Osteoblast (primary cell): Measurements from ENCODE around the gene HNRNPU. TPM values are rescaled to one million over a fixed set of nuclear protein-coding genes. Genes with fewer than 3 reads are reported as not detected.
A peak's percentile ranks its signal among the peaks of the same experiment; 100 is the strongest.

Experiments used
- DNase-seq: peaks from one replicate; pipeline ENCODE4 v3.0.0; 2011; ENCODE audit warnings: low spot score, mixed read lengths; ENCODE audit not compliant: insufficient read length; ENCODE audit errors: missing footprints
- H2AFZ ChIP-seq: 2 replicates; pipeline ENCODE4 v1.6.0; 2011; ENCODE audit warnings: mild to moderate bottlenecking, low read length
- H3K27ac ChIP-seq: 2 replicates; pipeline ENCODE4 v1.5.1; 2011; ENCODE audit warnings: mild to moderate bottlenecking, low read depth, low read length, moderate library complexity
- H3K27me3 ChIP-seq: 2 replicates; pipeline ENCODE4 v1.6.0; 2012; ENCODE audit warnings: mild to moderate bottlenecking, control low read depth, inconsistent platforms, low read length, moderate library complexity; ENCODE audit not compliant: insufficient read depth
- H3K36me3 ChIP-seq: 2 replicates; pipeline ENCODE4 v1.5.1; 2011; ENCODE audit warnings: mild to moderate bottlenecking, low read length, control low read depth, moderate library complexity; ENCODE audit not compliant: insufficient read depth
- H3K4me1 ChIP-seq: 2 replicates; pipeline ENCODE4 v1.5.1; 2011; ENCODE audit warnings: mild to moderate bottlenecking, low read length, control low read depth, moderate library complexity; ENCODE audit not compliant: insufficient read depth
- H3K4me2 ChIP-seq: 2 replicates; pipeline ENCODE4 v1.6.0; 2011; ENCODE audit warnings: mild to moderate bottlenecking, low read length; ENCODE audit not compliant: insufficient read depth
- H3K4me3 ChIP-seq: fragments of 200-600 bp; sonication (generic); 3 replicates; pipeline ENCODE4 v1.5.1; 2012; ENCODE audit warnings: mild to moderate bottlenecking, low read length, inconsistent platforms; ENCODE audit not compliant: insufficient read depth
- H3K79me2 ChIP-seq: 2 replicates; pipeline ENCODE4 v1.6.0; 2012; ENCODE audit warnings: mild to moderate bottlenecking, low read length, control low read depth, inconsistent platforms; ENCODE audit not compliant: insufficient read depth
- H3K9me3 ChIP-seq: 2 replicates; pipeline ENCODE4 v1.5.1; 2011; ENCODE audit warnings: low read depth, low read length, control low read depth
- H4K20me1 ChIP-seq: 2 replicates; pipeline ENCODE4 v1.6.0; 2012; ENCODE audit warnings: mild to moderate bottlenecking, low read length, control low read depth; ENCODE audit not compliant: insufficient read depth
- total RNA-seq: library from RNA; depleted of rRNA; stranded (reverse); fragments of >200 nt; gene quantifications from 2 replicates; pipeline ENCODE4 v1.2.3, GENCODE V29; 2012
- TF ChIP-seq, protein P1 (sequence below): IDR thresholded peaks from 2 replicates; pipeline ENCODE4 v1.5.1; 2011; ENCODE audit warnings: mild to moderate bottlenecking, low read depth, low read length, moderate library complexity; ENCODE audit errors: extremely low read depth

Gene HNRNPU
- total RNA-seq, 1 donor: 240 TPM

GRCh38 chr1:244807138-244807537 is 57.2 kb downstream of the HNRNPU start:
- no peaks in the 10 kb centered on the region for H3K36me3 ChIP-seq
- no peaks in the 10 kb centered on the region for H3K4me1 ChIP-seq
- H3K27me3 ChIP-seq: no peaks in the 10 kb centered on the region
- peak; percentile 43 for DNase-seq
- H3K9me3 ChIP-seq: no peaks in the 10 kb centered on the region
- H3K27ac ChIP-seq: no peak overlapping the region
- no peak overlapping the region for H3K4me3 ChIP-seq
- H2AFZ ChIP-seq: no peak overlapping the region
- H4K20me1 ChIP-seq: no peaks in the 10 kb centered on the region
- TF ChIP-seq, protein P1, sequence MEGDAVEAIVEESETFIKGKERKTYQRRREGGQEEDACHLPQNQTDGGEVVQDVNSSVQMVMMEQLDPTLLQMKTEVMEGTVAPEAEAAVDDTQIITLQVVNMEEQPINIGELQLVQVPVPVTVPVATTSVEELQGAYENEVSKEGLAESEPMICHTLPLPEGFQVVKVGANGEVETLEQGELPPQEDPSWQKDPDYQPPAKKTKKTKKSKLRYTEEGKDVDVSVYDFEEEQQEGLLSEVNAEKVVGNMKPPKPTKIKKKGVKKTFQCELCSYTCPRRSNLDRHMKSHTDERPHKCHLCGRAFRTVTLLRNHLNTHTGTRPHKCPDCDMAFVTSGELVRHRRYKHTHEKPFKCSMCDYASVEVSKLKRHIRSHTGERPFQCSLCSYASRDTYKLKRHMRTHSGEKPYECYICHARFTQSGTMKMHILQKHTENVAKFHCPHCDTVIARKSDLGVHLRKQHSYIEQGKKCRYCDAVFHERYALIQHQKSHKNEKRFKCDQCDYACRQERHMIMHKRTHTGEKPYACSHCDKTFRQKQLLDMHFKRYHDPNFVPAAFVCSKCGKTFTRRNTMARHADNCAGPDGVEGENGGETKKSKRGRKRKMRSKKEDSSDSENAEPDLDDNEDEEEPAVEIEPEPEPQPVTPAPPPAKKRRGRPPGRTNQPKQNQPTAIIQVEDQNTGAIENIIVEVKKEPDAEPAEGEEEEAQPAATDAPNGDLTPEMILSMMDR: no peak
- no peaks in the 10 kb centered on the region for H3K79me2 ChIP-seq
- no peak overlapping the region for H3K4me2 ChIP-seq

- no peak for DNase-seq
- H3K27me3 ChIP-seq: no peaks in the 10 kb centered on the region
- no peaks in the 10 kb centered on the region for H3K36me3 ChIP-seq
Measured at GRCh38 chr1:244804841-244805240, 59.5 kb downstream of the HNRNPU start.

DNA sequence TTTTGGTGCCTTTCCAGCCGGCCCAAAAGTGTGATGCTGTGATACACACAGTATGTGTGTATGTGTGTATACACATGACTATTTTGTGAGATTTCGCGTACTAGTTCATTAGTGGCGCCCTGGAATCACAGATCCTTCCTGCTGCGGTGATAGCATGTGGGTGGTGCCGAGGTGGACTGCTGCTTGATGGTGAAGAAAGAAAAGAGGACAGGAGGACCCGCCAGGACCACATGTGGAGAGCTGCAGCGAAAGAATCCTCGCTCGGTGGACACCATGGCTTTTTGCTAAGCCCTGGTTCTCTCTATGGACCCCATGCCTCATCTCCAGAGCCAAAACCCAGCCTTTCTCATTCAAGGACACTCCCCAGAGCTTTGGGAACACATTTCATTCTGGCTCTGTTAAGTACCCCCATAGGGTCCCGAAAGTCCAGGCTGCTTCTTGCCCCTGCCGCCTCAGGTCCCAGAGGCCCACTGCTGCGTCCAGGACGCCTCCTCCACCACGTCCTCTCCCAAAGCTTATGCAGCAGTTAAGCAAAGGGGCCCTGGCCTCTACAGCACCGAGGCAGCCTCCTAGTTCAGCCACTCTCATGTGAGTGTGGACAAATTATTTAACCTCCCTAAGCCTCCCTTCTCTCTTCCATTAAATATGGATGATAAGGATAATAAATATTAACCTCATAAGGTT is 61.6 kb downstream of the HNRNPU start:
- peak; percentile 18 for DNase-seq
- TF ChIP-seq, protein P1: no peak

More at GRCh38 chr1:244804841-244805240, 59.5 kb downstream of the HNRNPU start:
- H3K4me1 ChIP-seq: no peaks in the 10 kb centered on the region
- no peaks in the 10 kb centered on the region for H3K79me2 ChIP-seq
- H3K9me3 ChIP-seq: no peaks in the 10 kb centered on the region
- H3K4me3 ChIP-seq: no peak overlapping the region
- TF ChIP-seq, protein P1: no peak
- no peak overlapping the region for H3K27ac ChIP-seq
- H2AFZ ChIP-seq: no peak overlapping the region
- no peaks in the 10 kb centered on the region for H4K20me1 ChIP-seq
- no peak overlapping the region for H3K4me2 ChIP-seq

DNA sequence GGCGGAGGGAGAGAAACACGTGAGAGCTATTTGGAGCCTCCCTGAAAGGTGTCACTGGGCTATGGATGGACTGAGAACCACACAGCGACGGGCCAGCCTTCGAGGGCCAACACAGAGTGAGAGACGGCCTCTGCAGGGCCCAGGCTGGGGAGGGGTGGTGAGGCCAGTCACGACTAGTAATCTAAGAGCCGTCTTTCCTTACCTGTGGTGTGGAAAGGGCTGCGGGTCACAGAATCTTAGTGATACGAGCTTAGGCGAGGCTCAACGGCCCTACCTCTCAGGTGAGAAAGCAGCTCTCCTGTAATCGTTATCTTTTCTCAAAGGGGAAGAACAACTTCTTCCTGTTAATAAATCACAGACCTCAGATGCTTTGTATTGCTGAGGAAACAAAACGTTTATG is 62.3 kb downstream of the HNRNPU start:
- no peak overlapping the region for H3K27ac ChIP-seq
- H3K9me3 ChIP-seq: no peaks in the 10 kb centered on the region
- no peaks in the 10 kb centered on the region for H3K4me1 ChIP-seq
- H4K20me1 ChIP-seq: no peaks in the 10 kb centered on the region
- H3K27me3 ChIP-seq: no peaks in the 10 kb centered on the region
- peak; percentile 19 for DNase-seq
- H3K79me2 ChIP-seq: no peaks in the 10 kb centered on the region
- TF ChIP-seq, protein P1: no peak
- H2AFZ ChIP-seq: no peak overlapping the region
- no peak overlapping the region for H3K4me3 ChIP-seq
- H3K36me3 ChIP-seq: no peaks in the 10 kb centered on the region
- no peak overlapping the region for H3K4me2 ChIP-seq

More for the DNA sequence above, 61.6 kb downstream of the HNRNPU start:
- H2AFZ ChIP-seq: no peak overlapping the region
- no peaks in the 10 kb centered on the region for H3K27me3 ChIP-seq
- no peaks in the 10 kb centered on the region for H3K4me1 ChIP-seq
- no peak overlapping the region for H3K4me3 ChIP-seq
- no peak overlapping the region for H3K4me2 ChIP-seq
- H4K20me1 ChIP-seq: no peaks in the 10 kb centered on the region
- no peaks in the 10 kb centered on the region for H3K36me3 ChIP-seq
- no peaks in the 10 kb centered on the region for H3K9me3 ChIP-seq
- no peak overlapping the region for H3K27ac ChIP-seq
- H3K79me2 ChIP-seq: no peaks in the 10 kb centered on the region
